Spleen (tissue), 11 donors: ENCODE measurements around the gene KRT39. TPM values are rescaled to one million over a fixed set of nuclear protein-coding genes. Genes with fewer than 3 reads are reported as not detected.

Experiments used
- DNase-seq: peaks from one replicate; pipeline ENCODE4 v3.0.0-alpha.2; 2020
- H3K27ac ChIP-seq, 8 donors: fragments of 200-600 bp; sonication (generic) in 7 of 8; 1 replicate in 4 of 8; 2 replicates in 4 of 8; pipeline versions ENCODE4 v1.5.0 to v1.8.0; 2016 to 2021; ENCODE audit warnings: inconsistent platforms in 4 of 8, mild to moderate bottlenecking in 4 of 8, moderate library complexity in 1 of 8
- H3K27me3 ChIP-seq, 7 donors: fragments of 200-600 bp; sonication (generic) in 6 of 7; replicated peaks in 1 of 7; 1 replicate in 4 of 7; 2 replicates in 3 of 7; pipeline versions ENCODE4 v1.5.0 to v1.8.0; 2016 to 2021; ENCODE audit warnings: inconsistent platforms in 3 of 7, mild to moderate bottlenecking in 1 of 7
- H3K36me3 ChIP-seq, 6 donors: fragments of 200-600 bp; sonication (generic) in 5 of 6; 1 replicate in 4 of 6; 2 replicates in 2 of 6; pipeline versions ENCODE4 v1.5.0 to v1.8.0; 2016 to 2021; ENCODE audit warnings: inconsistent platforms in 2 of 6
- H3K4me1 ChIP-seq, 6 donors: fragments of 200-600 bp; sonication (generic) in 5 of 6; 1 replicate in 3 of 6; 2 replicates in 3 of 6; pipeline versions ENCODE4 v1.5.0 to v1.8.0; 2016 to 2021; ENCODE audit warnings: inconsistent platforms in 3 of 6
- H3K4me3 ChIP-seq, 8 donors: fragments of 200-600 bp; sonication (generic) in 7 of 8; 1 replicate in 4 of 8; 2 replicates in 4 of 8; pipeline versions ENCODE4 v1.5.0 to v1.8.0; 2016 to 2021; ENCODE audit warnings: inconsistent platforms in 4 of 8, mild to moderate bottlenecking in 4 of 8, moderate library complexity in 2 of 8
- H3K9me3 ChIP-seq, 8 donors: fragments of 200-600 bp; sonication (generic) in 7 of 8; 1 replicate in 4 of 8; 2 replicates in 4 of 8; pipeline versions ENCODE4 v1.5.0 to v1.8.0; 2016 to 2021; ENCODE audit warnings: inconsistent platforms in 4 of 8
- POLR2A ChIP-seq, 3 donors: fragments of 450-650 bp; IDR thresholded peaks; one replicate each; pipeline ENCODE4 v1.5.1; 2017; ENCODE audit warnings: antibody characterized with exemption in 3 of 3, mild to moderate bottlenecking in 1 of 3
- POLR2AphosphoS5 ChIP-seq, 3 donors: sonication (generic); formaldehyde crosslinking; IDR thresholded peaks; one replicate each; pipeline ENCODE4 v1.5.1; 2017; ENCODE audit warnings: antibody characterized with exemption in 3 of 3
- WGBS, 5 donors: extraction: QIAGEN DNeasy Blood & Tissue Kit in 3 of 5; methylation state at CpG; one replicate each; pipeline versions ENCODE4 v1.1.5 to v1.1.7; 2013 to 2018; 5-methylcytosine and 5-hydroxymethylcytosine counted together
- intact Hi-C: fragments of 100-400 bp; cut with DNase I; formaldehyde crosslinking; loops from one replicate; pipeline ENCODE4 v1.15.0; 2023; ENCODE audit warnings: low total_unique reads
- polyA plus RNA-seq, 3 donors: library from polyadenylated mRNA; stranded (reverse); fragments of 200-250 nt; gene quantifications; one replicate each; pipeline ENCODE4 v1.2.1, GENCODE V29; 2013
- total RNA-seq, 7 donors: library from RNA; depleted of rRNA in 3 of 7; stranded (reverse); fragments of >200 nt in 3 of 7; fragmentation: NEBNext Ultra II Directional in 4 of 7; extraction: Animal tissue kit (Norgen Biotek cat#: 25700) in 4 of 7; gene quantifications; one replicate each; pipeline versions ENCODE4 v1.1.0 to v1.2.1, GENCODE V29; 2016 to 2021
- TF ChIP-seq, protein P1 (sequence below), 11 experiments: fragments of 200-600 bp in 7 of 11; fragments of 450-650 bp in 4 of 11; sonication (generic) in 4 of 11; IDR thresholded peaks in 8 of 11; conservative IDR thresholded peaks in 3 of 11; 1 replicate in 7 of 11; 2 replicates in 4 of 11; pipeline versions ENCODE4 v1.4.0 to v1.8.0; 2016 to 2021; ENCODE audit warnings: antibody characterized with exemption in 11 of 11, inconsistent platforms in 4 of 11, mild to moderate bottlenecking in 1 of 11
- donor health status: healthy with polysubstance abuse.
- donor health status: DM: no; HTN: no; CAD: no; lungs with moderate emphysema.
- donor health status: DM: no; HTN: no; CAD: no.
- donor health status: Bipolar disorder and iron deficiency.
- donor health status: healthy.
- donor health status: DM: no; HTN: no; CAD: no.
- donor health status: DM: yes; HTN: yes; CAD: no.

The KRT39 gene
- total and polyA plus RNA-seq, 10 donors = not detected

DNA sequence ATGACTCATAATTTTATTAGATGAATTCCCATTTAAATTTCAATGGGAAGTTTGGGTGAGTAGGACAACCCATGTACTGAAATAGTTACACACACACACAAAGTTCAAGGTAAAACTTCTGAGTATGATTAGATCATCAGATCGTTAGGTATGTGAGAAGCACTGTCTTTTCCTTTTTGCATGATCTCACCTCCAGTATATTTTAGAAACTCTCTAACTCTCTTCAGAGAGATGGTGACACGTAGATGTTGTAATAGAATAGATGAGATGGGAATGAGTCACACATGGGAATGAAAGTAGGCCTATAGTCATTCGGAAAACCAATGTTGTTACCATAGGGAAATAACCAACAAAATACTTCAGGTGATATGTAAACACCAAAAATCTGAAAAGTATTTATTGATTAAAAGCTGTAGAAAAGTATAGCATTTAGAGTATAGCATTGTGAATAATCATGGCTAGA lies 51.5 kb downstream of the KRT39 start:
- DNase-seq = no peak
- no peaks in the 10 kb centered on the region for H3K27me3 ChIP-seq
- intact Hi-C loops = no loop called here
- TF ChIP-seq POLR2A (IDR thresholded peaks at IDR 0.05) (no peak), POLR2AphosphoS5 (IDR thresholded peaks at IDR 0.05) (no peak)
- TF ChIP-seq, protein P1, sequence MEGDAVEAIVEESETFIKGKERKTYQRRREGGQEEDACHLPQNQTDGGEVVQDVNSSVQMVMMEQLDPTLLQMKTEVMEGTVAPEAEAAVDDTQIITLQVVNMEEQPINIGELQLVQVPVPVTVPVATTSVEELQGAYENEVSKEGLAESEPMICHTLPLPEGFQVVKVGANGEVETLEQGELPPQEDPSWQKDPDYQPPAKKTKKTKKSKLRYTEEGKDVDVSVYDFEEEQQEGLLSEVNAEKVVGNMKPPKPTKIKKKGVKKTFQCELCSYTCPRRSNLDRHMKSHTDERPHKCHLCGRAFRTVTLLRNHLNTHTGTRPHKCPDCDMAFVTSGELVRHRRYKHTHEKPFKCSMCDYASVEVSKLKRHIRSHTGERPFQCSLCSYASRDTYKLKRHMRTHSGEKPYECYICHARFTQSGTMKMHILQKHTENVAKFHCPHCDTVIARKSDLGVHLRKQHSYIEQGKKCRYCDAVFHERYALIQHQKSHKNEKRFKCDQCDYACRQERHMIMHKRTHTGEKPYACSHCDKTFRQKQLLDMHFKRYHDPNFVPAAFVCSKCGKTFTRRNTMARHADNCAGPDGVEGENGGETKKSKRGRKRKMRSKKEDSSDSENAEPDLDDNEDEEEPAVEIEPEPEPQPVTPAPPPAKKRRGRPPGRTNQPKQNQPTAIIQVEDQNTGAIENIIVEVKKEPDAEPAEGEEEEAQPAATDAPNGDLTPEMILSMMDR (IDR thresholded peaks at IDR 0.05 in 8 of 11, conservative IDR thresholded peaks at IDR 0.05 in 3 of 11) = no peak
- no peak overlapping the region for H3K27ac ChIP-seq
- peaks cover 0 to 29% (median 4%) of the 10 kb centered on the region in 6 donors for H3K4me1 ChIP-seq
- no peaks in the 10 kb centered on the region for H3K36me3 ChIP-seq
- H3K9me3 ChIP-seq = no peaks in the 10 kb centered on the region
- 45 to 71% (median 51%) methylated on average over 3 of the region's 3 CpGs for WGBS, 5 donors
- no peak overlapping the region for H3K4me3 ChIP-seq

DNA sequence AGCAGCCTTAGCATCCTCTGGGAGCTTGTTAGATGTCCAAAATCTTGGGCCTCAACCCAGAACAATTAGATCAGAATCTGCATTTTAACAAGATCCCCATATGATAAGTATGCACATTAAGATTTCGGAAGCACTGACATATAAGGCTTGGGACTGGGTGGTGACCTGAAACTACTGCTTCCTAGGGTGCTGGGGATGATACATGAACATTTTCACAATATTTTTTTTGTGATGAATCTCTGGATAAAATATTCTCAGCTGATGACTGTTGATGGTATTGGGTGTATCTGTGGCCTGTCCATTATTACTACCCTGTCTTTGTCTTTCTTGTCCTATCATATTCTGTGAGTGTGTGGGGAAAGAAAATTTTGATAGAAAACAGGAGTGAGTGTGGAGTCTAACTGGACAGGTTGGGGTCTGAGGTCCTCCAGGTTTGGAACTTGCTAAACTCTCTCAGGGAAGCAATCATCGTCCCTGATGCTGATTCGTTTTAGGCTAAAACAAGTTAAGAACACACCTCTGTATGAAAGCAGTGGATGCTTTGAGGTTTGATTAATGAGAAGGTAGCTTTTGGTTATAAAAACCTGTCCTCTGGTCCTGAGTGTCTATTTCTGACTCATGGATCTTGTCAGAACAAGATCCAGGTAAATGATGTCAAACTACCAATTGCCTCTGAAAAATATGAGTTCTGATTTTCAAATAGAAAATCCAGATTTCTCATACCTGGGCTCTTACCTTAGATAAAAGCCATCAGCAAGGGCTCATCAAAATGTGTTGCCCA lies 52.5 kb downstream of the KRT39 start:
- Histone ChIP-seq H3K4me3 (no peak overlapping the region), H3K9me3 (no peaks in the 10 kb centered on the region), H3K36me3 (no peaks in the 10 kb centered on the region), H3K27me3 (no peaks in the 10 kb centered on the region), H3K4me1 (peaks cover 0 to 38% (median 12%) of the 10 kb centered on the region in 6 donors), H3K27ac (peak overlapping the region in 1 of 8 donors; percentile 78)
- intact Hi-C loops = no loop called here
- TF ChIP-seq POLR2A (IDR thresholded peaks at IDR 0.05) (no peak), POLR2AphosphoS5 (IDR thresholded peaks at IDR 0.05) (no peak)
- TF ChIP-seq, protein P1 (IDR thresholded peaks at IDR 0.05 in 8 of 11, conservative IDR thresholded peaks at IDR 0.05 in 3 of 11) = no peak
- no peak for DNase-seq
- 69 to 95% (median 76%) methylated on average over 3 of the region's 3 CpGs for WGBS, 5 donors

DNA sequence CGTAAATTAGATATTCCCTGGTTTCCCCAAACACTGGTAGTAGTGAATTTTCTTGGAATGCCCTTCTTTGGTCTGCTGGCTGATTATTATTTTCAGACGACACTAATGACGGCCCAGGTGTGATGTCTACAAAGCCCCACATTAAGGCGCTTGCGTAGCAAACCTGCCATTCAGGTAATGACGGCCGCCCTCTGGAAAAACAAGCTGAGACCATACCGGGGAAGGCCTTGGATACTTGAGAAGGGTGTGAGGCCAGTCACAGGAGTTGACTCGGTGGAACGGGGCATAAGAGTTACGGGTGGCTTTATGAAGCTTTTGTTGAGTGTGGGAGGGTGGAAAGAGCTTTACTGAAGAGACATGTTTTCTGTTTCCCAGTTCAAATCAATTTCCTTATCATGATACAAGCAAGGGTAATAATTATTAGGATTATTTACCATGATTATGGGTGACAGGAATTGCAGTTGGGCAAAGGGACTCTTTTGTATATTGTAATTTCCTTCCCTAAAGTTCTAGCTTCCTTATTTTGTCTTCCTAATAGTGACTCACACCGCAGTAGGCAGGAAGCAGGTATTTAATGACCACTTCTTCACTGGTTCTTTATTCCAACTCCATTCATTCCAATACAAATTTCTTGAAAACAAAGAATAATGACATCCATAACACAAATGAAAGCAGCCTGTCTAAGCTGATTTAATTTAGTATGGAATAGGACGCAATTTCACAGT lies 54.1 kb downstream of the KRT39 start:
- Histone ChIP-seq H3K36me3 (no peaks in the 10 kb centered on the region), H3K4me3 (no peak overlapping the region), H3K4me1 (peaks cover 0 to 40% (median 14%) of the 10 kb centered on the region in 6 donors), H3K9me3 (no peaks in the 10 kb centered on the region), H3K27ac (peak overlapping the region in 6 of 8 donors; percentile 4 to 78 (median 66)), H3K27me3 (peaks cover 0 to 15% (median 10%) of the 10 kb centered on the region in 7 donors)
- TF ChIP-seq POLR2AphosphoS5 (IDR thresholded peaks at IDR 0.05) = no peak
- 81 to 88% (median 85%) methylated on average over 13 of the region's 13 CpGs for WGBS, 5 donors
- no peak for DNase-seq
- intact Hi-C loops = no loop called here

DNA sequence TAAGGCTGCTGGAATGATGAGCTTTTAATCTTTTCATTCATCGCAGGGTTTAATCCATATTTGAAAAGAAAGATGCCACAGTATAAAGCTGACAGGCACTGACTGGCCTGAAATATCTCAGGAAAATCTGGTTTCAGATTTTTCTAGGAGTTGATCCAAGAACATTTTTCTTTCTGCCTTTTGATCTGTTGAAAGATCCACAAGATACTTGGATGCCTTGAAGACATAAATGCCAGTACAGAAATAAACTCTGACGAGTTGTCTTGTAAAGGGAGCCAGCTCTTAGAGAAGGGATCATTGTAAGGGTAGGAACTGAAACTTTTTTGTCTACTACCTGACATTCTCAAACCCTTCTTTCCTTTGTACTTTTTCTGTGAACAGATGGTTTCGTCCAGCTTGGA lies 56.3 kb downstream of the KRT39 start:
- Histone ChIP-seq H3K27ac (no peak overlapping the region), H3K4me3 (no peak overlapping the region), H3K27me3 (peaks cover 0 to 35% (median 10%) of the 10 kb centered on the region in 7 donors), H3K4me1 (peaks cover 0 to 34% (median 11%) of the 10 kb centered on the region in 6 donors), H3K36me3 (no peaks in the 10 kb centered on the region), H3K9me3 (no peaks in the 10 kb centered on the region)
- intact Hi-C loops = loop anchor here (2.0 kb wide), 1 partner anchor 410 kb away; no protein-coding TSS in a partner anchor
- DNase-seq = no peak
- WGBS, 5 donors = 74 to 90% (median 83%) methylated on average over 3 of the region's 3 CpGs
- TF ChIP-seq, protein P1 (IDR thresholded peaks at IDR 0.05 in 8 of 11, conservative IDR thresholded peaks at IDR 0.05 in 3 of 11) = no peak
- TF ChIP-seq POLR2AphosphoS5 (IDR thresholded peaks at IDR 0.05) (no peak), POLR2A (IDR thresholded peaks at IDR 0.05) (no peak)
